ENCODE measurements around the gene CTNNA1.

- no peak for TF ChIP-seq CTCF (IDR thresholded peaks at IDR 0.05; ENCODE audit: low read depth, low read length)
- TF ChIP-seq POLR2A (IDR thresholded peaks at IDR 0.05; ENCODE audit: extremely low read depth, insufficient read length): no peak
Observed at GRCh38 chr5:138981131-138981530, 227.9 kb downstream of the CTNNA1 start.

Data from NB4 (cell line).